Activated naive CD4-positive, alpha-beta T cell treated with anti-CD3 and anti-CD28 coated beads, Interleukin-2, amount 50 U/mL, for 16 hours (primary cell): ENCODE results near the gene ECE1.
"Not testable (repeated sequence)": the region's sequence is repeated elsewhere in the genome, so short reads cannot be mapped to it uniquely, and the experiment has no call there.

Experiments used
- DNase-seq: peaks from one replicate; pipeline ENCODE4 v3.0.0-alpha.2; 2020

ECE1 gene

DNA sequence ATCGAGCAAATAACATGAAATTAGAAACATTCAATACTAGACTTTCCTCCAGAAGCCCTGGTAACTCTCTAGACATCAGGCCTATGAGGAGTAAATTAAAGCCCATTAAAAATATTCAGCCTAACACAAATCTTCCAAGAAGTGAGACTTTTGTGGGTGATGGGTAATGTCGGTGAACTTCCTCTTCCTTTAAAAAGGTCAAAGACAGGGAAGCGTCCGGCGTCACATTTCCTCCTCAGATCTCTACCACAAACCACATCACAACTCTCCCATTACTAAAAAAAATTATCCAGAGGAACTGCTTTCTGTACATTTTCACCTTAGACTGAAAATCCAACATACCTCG is 115.0 kb downstream of the ECE1 start:
- no peak for DNase-seq

DNA sequence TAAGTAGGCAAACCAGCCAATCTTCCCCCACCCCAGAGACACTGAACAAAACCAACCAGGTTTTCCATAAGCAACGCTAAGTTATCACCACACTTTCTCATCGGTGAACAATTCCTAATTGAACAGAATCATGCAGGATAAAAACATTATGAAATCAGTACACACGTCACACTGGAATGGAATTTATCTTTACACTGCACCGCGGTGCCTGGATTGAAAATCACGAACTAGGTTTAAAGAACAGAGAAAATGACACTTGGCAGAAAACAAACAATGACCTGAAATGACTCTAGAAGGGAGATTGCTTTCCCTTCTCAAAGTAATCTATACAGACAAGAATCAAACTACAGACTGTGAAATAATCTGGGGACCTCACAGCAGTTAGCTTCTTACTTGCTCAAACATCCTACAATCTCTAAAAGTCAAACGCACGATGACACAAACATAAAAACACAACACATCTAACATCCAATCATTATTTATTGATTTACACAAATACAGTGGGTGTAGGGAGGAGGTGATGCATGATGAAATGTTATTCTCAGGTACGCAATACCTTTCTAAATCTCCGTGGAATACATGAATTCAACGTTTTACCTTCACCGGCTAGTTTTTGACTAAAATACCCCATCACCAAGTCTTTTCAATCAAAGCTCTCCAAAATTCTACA is 115.5 kb downstream of the ECE1 start:
- DNase-seq = no peak

DNA sequence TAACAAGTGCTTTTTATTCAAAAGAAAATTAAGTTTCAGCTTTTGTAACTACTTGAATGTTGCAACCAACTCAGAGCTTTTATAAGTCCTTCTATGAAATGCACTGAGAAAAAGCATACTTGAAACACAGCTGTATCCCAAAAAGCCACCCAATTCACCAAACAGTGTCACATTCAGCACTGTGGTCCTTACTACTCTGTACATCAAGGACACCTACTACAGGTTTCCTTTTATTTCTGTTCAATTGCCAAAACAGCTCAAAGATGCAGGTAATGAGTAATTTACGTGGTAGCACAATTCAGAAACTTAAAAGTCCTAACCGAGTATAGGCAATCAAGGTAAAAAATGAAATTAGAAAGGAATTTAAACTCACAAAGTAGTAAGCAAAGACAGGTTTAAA is 116.0 kb downstream of the ECE1 start:
- no peak for DNase-seq

DNA sequence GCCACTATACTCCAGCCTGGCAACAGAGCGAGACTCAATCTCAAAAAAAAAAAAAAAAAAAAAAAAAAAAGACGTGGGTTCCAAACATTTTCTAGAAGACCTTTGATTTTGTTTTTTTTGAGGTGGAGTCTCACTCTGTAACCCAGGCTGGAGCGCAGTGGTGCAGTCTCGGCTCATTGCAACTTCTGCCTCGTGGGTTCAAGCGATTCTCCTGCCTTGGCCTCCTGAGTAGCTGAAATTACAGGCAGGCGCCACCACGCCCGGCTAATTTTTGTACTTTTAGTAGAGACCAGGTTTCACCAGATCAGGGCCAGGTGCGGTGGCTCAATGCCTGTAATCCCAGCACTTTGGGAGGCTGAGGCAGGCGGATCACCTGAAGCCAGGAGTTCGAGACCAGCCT is 117.2 kb downstream of the ECE1 start:
- DNase-seq = not testable (repeated sequence)

DNA sequence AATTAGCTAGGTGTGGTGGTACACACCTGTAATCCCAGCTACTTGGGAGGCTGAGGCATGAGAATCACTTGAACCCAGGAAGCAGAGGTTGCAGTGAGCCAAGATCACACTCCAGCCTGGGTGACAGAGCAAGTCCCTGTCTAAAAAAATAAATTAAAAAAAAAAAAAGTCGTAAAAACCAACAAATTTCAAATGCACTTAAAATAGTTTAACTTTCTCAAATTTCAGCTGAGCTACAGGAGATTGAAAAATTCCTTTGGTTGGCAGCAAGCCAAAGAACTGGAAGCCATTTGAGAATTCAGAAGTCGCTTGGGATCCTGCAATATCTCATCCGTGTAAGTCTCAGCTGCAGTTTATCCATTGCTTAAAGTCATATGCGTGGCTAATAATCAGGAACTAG is 119.4 kb downstream of the ECE1 start:
- DNase-seq = not testable (repeated sequence)

DNA sequence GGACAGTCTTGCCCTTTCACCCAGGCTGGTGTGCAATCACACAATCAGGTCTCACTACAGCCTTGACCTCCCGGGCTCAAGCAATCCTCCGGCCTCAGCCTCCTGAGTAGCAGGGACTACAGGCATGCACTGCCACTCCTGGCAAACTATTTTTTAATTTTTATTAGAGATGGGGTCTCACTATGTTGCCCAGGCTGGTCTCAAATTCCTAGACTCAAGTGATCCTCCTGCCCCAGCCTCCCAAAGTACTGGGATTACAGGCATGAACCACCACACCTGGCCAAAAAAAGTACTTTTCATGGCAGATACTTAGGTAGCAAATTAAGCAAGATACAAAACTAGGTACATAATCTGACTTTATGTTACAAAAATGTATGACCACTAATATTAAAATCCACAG is 121.8 kb downstream of the ECE1 start:
- no peak for DNase-seq
